GM21619 (cell line): ENCODE data around the gene GPR32.
"Not testable (repeated sequence)": the region's sequence is repeated elsewhere in the genome, so short reads cannot be mapped to it uniquely, and the experiment has no call there.

Source experiments
- ATAC-seq: cut with Tn5 transposase; IDR thresholded peaks from one replicate; pipeline ENCODE4 v1.9.1; 2021; ENCODE audit not compliant: unreplicated experiment

GPR32 gene

DNA sequence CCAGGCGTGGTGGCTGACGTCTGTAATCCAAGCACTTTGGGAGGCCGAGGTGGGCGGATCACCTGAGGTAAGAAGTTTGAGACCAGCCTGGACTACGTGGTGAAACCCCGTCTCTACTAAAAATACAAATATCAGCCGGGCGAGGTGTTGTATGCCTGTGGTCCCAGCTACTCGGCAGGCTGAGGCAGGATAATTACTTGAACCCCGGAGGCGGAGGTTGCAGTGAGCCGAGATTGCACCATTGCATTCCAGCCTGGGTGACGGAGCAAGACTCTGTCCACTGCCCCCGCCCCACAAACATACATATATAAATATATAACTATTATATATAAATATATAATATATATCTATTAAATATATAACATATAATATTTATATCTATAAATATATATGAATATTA lies 23.1 kb upstream of the GPR32 start:
- not testable (repeated sequence) for ATAC-seq

DNA sequence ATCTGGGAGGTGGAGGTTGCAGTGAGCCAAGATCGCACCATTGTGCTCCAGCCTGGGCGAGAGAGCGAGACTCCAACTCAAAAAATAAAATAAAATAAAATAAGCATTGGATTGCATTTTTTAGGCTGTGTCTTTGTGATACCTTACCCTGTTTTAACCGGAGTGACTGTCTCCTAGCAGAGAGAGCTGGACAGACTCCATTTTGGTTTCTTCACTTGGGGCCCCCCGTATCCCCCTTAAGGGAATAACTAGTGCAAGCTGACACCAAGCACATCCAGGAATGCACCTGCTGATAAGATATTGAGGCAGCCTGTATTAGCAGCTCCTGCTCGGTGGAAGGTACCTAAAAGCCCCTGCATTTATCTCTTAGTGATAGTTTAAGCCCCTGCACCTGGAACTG lies 20.8 kb upstream of the GPR32 start:
- no peak for ATAC-seq

DNA sequence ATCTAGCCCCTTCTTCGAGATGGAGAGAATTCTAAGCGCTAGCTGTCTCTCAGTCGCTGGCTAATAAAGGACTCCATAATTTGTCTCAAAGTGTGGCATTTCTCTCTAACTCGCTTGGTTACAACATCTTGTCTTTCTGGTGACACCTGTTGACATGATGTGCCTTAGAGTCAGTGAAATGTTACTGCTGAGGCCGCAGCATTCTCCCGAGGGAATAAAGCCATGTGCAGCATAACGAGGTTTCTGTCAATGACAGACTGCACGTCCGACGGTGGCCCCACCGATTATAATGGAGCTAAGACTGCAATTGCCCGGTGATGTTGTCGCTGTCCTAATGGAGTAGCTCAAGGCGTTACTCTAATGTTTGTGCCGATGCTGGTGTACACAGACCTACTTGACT lies 20.3 kb upstream of the GPR32 start:
- ATAC-seq = no peak

DNA sequence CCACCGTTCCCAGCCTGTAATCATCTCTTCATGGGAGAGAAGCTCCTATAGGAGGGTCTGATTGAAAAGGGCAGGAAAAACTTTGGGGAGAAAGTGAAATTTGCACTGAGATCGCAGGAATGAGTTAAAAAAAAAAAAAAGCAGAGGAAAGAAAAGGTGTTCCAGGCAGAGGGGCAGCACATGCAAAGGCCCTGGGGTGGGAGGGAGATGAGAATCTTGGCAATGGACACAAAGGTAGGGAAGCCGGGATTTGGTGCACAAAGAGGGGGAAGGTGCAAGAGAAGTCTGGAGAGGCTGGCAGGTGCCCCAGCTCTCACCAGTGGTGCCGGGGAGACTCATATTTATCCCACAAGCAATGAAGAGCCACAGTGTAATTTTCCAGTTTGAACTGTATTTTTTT lies 16.4 kb upstream of the GPR32 start:
- ATAC-seq = no peak

DNA sequence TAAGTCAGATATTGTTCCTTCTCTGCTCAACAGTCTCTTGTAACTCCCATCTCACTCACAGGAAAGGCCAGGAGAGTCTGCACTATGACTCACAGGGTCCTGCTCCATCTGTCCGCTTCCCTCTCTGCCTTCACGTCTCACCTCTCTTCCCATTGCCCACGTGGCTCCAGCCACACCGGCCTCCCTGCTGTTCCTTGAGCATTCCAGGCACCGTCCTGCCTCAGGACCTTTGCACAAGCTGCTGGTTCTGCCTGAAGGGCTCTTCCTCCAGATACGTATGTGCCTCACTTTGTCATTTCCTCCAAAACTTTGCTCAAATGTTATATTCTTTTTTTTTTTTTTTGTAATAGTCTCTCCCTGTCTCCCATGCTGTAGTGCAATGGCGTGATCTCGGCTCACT lies 14.0 kb upstream of the GPR32 start:
- not testable (repeated sequence) for ATAC-seq

DNA sequence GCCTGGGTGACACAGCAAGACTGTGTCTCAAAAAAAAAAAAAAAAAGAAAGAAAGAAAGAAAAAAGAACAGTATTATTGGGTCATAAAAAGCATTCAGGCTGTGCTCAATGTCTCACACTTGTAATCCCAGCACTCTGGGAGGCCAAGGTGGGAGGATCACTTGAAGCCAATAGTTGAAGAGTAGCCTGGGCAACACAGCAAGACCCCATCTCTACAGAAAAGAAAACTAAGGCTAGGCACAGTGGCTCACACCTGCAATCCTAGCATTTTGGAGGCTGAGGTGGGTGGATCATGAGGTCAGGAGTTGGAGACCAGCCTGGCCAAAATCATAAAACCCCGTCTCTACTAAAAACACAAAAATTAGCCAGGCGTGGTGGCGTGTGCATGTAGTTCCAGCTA lies 12.6 kb upstream of the GPR32 start:
- ATAC-seq = not testable (repeated sequence)

DNA sequence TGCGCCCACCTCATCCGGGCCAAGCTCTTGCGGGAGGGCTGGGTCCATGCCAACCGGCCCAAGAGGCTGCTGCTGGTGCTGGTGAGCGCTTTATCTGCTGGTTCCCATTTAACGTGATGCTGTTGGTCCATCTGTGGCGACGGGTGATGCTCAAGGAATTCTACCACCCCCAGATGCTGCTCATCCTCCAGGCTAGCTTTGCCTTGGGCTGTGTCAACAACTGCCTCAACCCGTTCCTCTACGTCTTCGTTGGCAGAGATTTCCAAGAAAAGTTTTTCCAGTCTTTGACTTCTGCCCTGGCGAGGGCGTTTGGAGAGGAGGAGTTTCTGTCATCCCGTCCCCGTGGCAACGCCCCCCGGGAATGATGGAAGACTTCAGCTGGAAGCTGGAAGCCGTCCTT lies 11.2 kb upstream of the GPR32 start:
- not testable (repeated sequence) for ATAC-seq

DNA sequence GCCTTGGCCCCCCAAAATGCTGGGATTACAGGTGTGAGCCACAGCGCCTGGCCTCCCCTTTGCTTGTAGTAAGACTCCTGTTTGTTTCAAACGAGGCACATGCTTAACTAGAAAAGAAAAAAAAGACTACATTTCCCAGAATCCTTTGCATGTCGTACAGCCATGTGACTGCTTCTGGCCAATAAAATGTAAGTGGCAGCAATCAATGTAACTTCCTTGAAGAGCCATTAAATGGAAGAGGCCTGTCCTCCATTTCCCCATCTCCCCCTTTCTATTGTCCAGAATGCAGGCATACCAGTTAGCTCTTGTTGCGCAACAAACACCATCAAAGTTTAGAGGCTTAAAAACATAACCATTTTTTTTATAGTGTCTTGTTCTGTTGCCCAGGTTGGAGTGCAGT lies 10.4 kb upstream of the GPR32 start:
- no peak for ATAC-seq

DNA sequence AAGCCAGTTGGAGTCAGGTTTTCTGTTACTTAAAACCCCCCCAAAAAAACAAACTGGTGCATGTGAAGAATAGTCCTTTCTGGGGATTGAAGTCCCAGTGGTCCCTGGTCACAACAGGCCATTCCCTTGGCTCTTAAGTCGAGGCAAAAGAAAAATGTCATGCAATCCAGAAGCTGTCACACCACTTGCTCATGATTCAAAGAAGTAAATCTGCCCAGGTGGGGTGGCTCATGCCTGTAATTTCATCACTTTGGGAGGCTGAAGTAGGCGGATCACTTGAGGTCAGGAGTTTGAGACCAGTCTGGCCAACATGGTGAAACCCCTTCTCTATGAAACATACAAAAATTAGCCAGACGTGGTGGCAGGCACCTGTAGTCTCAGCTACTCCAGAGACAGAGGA lies 8.8 kb upstream of the GPR32 start:
- ATAC-seq = not testable (repeated sequence)

DNA sequence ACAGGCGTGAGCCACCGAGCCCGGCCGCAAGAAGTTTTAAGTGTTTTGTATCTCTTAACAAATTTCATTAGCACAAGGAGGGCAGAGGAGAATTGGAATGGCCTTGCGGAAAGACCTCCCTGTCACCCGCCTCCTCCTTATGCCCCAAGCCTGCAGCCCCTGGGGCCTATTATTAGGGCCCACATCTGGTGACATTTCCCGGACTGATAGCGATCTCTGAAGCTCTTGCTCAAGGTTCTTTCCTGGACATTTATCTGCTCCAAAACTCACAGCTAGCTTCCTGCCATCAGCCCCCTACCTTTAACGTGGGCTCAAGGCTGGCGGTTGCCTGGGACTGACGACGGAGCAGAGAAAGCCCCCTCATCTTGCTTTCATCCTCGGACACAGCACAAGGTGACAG lies 6.7 kb upstream of the GPR32 start:
- ATAC-seq = not testable (repeated sequence)

DNA sequence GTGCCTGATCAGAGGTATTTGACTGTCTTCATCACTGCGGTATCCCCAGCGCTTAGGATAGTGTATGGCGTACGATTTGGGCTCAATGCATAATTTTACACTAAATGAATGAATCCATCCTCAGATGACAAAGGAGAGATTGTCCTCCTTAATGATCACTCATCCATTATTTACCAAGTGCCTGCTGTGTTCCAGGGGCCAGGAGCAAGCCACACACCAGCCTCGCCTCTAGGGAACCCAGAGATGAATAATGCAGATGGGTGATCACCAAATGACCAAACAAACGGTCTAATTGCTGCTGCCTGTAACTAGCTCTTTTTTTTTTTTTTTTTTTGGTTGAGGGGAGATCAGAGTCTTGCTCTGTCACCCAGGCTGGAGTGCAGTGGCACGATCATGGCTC lies 5.9 kb upstream of the GPR32 start:
- no peak for ATAC-seq

DNA sequence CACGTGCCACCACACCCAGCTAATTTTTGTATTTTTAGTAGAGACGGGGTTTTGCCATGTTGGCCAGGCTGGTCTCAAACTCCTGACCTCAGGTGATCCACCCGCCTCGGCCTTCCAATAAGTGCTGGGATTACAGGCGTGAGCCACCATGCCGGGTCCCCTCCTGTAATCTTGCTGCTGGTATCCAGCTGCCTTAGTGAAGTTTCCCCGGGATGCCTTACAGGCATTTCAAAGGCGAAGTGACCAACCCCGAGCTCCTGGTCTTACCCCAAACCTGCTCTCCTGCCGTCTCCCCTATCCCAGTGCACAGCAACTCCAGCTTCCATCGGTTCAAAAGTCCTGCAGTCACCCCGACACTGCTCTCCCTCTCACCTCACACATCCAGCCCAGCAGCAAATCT lies 3.5 kb upstream of the GPR32 start:
- not testable (repeated sequence) for ATAC-seq

DNA sequence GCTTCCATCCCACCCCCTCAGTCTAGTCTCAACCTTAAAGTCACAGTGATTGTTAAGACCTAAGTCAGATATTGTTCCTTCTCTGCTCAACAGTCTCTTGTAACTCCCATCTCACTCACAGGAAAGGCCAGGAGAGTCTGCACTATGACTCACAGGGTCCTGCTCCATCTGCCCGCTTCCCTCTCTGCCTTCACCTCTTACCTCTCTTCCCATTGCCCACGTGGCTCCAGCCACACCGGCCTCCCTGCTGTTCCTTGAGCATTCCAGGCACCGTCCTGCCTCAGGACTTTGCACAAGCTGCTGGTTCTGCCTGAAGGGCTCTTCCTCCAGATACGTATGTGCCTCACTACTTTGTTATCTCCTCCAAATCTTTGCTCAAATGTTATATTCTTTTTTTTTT lies 3.0 kb upstream of the GPR32 start:
- not testable (repeated sequence) for ATAC-seq

DNA sequence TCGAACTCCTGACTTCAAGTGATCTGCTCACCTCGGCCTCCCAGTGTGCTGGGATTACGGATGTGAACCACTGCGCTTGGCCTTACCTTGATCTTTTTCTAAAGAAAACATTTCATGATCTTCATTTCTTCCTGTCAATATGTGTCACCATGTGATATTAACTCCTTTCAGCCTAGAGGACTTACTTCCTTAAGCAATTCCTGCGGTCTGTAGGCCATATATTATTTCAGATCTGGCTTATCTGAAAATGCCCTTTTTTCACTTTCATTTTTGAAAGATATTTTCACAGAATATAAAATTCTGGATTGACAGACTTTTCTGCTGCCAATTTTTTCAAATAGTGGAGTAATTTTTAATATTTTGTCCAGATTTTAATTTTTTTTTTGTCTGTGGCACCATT lies 2.0 kb upstream of the GPR32 start:
- ATAC-seq = no peak

DNA sequence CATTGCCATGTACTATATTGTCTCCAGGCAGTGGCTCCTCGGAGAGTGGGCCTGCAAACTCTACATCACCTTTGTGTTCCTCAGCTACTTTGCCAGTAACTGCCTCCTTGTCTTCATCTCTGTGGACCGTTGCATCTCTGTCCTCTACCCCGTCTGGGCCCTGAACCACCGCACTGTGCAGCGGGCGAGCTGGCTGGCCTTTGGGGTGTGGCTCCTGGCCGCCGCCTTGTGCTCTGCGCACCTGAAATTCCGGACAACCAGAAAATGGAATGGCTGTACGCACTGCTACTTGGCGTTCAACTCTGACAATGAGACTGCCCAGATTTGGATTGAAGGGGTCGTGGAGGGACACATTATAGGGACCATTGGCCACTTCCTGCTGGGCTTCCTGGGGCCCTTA lies 624 bp downstream of the GPR32 start:
- no peak for ATAC-seq

DNA sequence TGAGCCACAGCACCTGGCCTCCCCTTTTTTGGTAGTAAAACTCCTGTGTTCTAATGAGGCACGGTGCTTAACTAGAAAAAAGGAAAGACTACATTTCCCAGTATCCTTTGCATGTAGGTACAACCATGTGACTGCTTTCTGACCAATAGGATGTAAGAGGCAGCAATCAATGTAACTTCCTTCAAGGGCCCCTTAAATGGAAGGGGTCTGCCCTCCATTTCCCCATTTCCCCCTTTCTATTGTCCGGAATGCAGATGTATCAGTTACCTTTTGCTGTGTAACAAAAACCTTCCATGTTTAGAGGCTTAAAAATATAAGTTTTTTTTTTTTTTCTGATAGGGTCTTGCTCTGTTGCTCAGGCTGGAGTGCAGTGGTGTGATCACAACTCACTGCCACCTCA lies 2.2 kb downstream of the GPR32 start:
- no peak for ATAC-seq

DNA sequence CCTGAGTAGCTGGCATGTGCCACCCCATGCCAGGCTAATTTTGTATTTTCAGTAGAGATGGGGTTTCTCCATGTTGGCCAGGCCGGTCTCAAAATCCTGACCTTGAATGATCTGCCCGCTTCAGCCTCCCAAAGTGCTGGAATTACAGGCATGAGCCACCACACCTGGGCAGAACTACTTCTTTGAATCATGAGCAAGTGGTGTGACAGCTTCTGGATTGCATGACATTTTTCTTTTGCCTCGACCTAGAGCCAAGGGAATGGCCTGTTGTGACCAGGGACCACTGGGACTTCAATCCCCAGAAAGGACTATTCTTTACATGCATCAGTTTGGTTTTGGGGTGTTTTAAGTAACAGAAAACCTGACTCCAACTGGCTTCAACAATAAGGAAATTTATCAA lies 2.6 kb downstream of the GPR32 start:
- not testable (repeated sequence) for ATAC-seq

DNA sequence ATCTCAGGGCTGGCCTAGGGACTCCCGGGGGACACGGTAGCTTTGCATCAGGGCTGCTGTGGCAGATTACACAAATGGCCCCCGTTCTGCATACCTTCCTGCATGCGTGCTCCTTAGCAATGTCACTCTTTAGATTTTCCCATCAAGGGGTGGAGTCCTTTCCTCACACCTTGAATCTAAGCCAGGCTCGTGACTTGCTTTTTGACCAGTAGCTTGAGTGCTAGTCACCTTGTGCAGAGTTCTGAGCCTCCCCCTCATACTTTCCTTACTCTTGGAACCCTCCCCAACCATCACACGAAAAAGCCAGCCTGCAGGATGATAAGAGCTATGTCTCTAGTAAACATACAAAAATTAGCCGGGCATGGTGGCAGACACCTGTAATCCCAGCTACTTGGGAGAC lies 3.2 kb downstream of the GPR32 start:
- ATAC-seq = not testable (repeated sequence)

DNA sequence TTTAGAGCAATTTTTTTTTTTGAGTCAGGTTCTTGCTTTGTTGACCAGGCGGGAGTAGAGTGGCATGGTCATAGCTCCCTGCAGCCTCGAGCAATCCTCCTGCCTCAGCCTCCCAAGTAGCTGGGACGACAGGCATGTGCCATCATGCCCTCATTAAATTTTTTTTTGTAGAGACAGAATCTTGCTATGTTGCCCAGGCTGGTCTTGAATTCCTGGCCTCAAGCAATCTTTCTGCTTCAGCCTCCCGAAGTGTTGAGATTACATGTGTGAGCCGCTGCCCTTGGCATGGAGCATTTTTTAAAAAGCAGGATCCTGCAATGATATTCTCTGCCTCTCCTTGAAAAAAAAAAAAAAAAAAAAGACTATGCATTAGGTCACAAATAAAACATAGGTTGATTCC lies 5.9 kb downstream of the GPR32 start:
- no peak for ATAC-seq

DNA sequence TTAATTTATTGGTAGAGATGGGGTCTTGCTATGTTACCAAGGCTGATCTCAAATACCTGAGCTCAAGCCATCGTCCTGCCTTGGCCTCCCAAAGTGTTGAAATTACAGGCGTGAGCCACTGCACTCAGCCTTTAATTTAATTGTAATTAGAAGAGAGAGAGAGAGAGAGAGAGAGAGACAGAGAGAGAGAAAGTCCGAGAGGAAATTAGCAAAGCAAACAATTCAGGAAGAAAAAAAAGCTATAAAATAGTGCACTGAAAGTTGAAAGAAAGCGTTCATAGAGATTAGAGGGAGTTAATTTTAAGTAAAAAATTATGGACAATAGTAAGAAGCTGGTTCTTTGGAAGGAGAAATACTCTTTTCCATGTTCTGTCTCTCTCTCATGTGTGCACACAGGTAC lies 7.0 kb downstream of the GPR32 start:
- ATAC-seq = no peak

DNA sequence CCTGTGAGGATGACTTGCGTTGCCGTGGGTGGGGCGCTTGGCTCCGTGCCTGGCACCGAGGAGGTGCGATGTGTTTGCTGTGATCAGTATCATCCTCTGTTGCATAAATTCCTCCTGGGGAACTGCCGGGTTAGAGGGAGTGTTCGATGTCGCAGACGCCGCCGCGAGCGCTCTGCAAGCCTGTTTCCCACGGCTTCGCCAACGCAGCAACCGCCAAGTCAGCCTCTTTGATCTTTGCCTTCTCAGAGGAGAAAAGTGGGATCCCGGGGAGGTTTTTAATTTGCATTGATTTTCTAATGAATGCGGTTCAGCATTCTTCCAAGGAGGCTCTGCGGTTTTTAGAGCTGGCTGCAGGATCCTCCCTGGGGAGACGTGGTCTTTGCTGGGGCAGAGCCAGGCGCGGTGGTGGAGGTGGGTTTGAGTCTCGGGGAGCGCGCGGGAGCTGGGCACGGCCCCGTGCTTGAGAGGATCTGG lies 7.6 kb downstream of the GPR32 start:
- no peak for ATAC-seq

DNA sequence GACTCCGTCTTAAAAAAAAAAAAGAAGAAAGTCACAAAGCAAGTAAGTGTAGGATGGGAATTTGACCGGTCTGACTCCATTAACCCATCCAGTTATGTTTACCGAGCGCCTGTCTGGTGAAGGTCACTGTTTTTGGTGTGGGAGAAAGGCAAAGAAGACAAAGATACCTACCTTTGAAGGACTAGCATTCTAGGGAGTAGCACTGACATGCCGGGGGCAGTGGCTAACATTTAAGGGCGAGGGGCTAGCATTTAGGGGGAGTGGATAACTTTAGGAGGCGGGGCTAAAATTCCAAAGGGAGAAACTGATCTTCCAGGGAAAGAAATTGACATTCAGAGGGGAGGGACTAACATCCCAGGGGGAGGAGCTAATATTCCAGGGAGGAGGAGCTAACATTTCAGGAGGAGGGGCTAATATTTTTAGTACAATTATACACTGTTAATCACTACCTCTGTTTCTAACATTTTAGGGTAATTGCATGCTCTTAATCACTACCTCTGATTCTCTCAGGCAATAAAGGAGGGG lies 8.7 kb downstream of the GPR32 start:
- no peak for ATAC-seq
